OCI-LY1 (cell line): ENCODE measurements around the gene DKK3.

ENCODE experiments used
- CTCF ChIP-seq: fragments of 200-600 bp; sonication (generic), shearing (Covaris generic); IDR thresholded peaks from 2 replicates; pipeline ENCODE4 v1.5.1; 2017; ENCODE audit warnings: mild to moderate bottlenecking, antibody characterized with exemption, low read length, moderate library complexity, mixed read lengths
- EZH2 ChIP-seq: fragments of 200-600 bp; sonication (generic), shearing (Covaris generic); IDR thresholded peaks from 2 replicates; pipeline ENCODE4 v1.8.0; 2017; ENCODE audit warnings: borderline replicate concordance, mixed run types, mild to moderate bottlenecking, antibody characterized with exemption, low read length, moderate library complexity, mixed read lengths

- TF ChIP-seq CTCF (no peak), EZH2 (no peak)
These were observed 29.5 kb downstream of the DKK3 start for GRCh38 chr11:11978792-11979487.
